H9 (cell line): Measurements from ENCODE around the gene PRH2. TPM values are rescaled to one million over a fixed set of nuclear protein-coding genes. Genes with fewer than 3 reads are reported as not detected.

Source experiments
- DNase-seq: peaks from one replicate; pipeline ENCODE4 v3.0.0-alpha.2; 2017
- H2AFZ ChIP-seq: one replicate; pipeline ENCODE4 v1.6.1; 2013; ENCODE audit warnings: mild to moderate bottlenecking, low read length, control low read depth, moderate library complexity
- H2AK5ac ChIP-seq: 2 replicates; pipeline ENCODE4 v1.6.1; 2013; ENCODE audit warnings: low read length, control low read depth, mixed read lengths; ENCODE audit not compliant: insufficient read length
- H2BK120ac ChIP-seq: one replicate; pipeline ENCODE4 v1.6.1; 2013; ENCODE audit warnings: low read depth, mild to moderate bottlenecking, low read length, control low read depth, inconsistent platforms; ENCODE audit not compliant: poor library complexity, severe bottlenecking
- H2BK12ac ChIP-seq: 2 replicates; pipeline ENCODE4 v1.6.1; 2013; ENCODE audit warnings: low read length, control low read depth, mixed read lengths, low read depth; ENCODE audit not compliant: insufficient read length
- H2BK15ac ChIP-seq: 2 replicates; pipeline ENCODE4 v1.6.1; 2013; ENCODE audit warnings: low read depth, low read length, control low read depth
- H2BK20ac ChIP-seq: one replicate; pipeline ENCODE4 v1.6.1; 2013; ENCODE audit warnings: low read depth, mild to moderate bottlenecking, low read length, control low read depth, inconsistent platforms; ENCODE audit not compliant: poor library complexity, severe bottlenecking
- H2BK5ac ChIP-seq: 2 replicates; pipeline ENCODE4 v1.6.1; 2013; ENCODE audit warnings: low read length, control low read depth, mixed read lengths; ENCODE audit not compliant: insufficient read length
- H3K14ac ChIP-seq: 2 replicates; pipeline ENCODE4 v1.6.1; 2013; ENCODE audit warnings: low read length, control low read depth; ENCODE audit not compliant: insufficient read depth
- H3K18ac ChIP-seq: 2 replicates; pipeline ENCODE4 v1.6.1; 2013; ENCODE audit warnings: low read depth, mild to moderate bottlenecking, mixed read lengths, low read length, control low read depth; ENCODE audit not compliant: insufficient read length
- H3K23ac ChIP-seq: 2 replicates; pipeline ENCODE4 v1.6.1; 2013; ENCODE audit warnings: low read length, control low read depth, mixed read lengths, low read depth; ENCODE audit not compliant: insufficient read length
- H3K23me2 ChIP-seq: 2 replicates; pipeline ENCODE4 v1.6.1; 2013; ENCODE audit warnings: low read depth, mild to moderate bottlenecking, mixed read lengths, low read length, control low read depth; ENCODE audit not compliant: insufficient read length, poor library complexity, severe bottlenecking
- H3K27ac ChIP-seq: 2 replicates; pipeline ENCODE4 v1.5.1; 2013; ENCODE audit warnings: low read length, control low read depth, mixed read lengths, low read depth; ENCODE audit not compliant: insufficient read length
- H3K27me3 ChIP-seq: 2 replicates; pipeline ENCODE4 v1.6.1; 2013; ENCODE audit warnings: low read length, control low read depth, inconsistent platforms; ENCODE audit not compliant: insufficient read depth
- H3K4ac ChIP-seq: 2 replicates; pipeline ENCODE4 v1.6.1; 2013; ENCODE audit warnings: low read depth, mild to moderate bottlenecking, control low read depth, inconsistent platforms, low read length, moderate library complexity
- H3K4me1 ChIP-seq: 2 replicates; pipeline ENCODE4 v1.6.1; 2013; ENCODE audit warnings: low read length, control low read depth, inconsistent platforms; ENCODE audit not compliant: insufficient read depth
- H3K4me2 ChIP-seq: 2 replicates; pipeline ENCODE4 v1.6.1; 2013; ENCODE audit warnings: low read length, control low read depth, mixed read lengths; ENCODE audit not compliant: insufficient read length, insufficient read depth
- H3K56ac ChIP-seq: 2 replicates; pipeline ENCODE4 v1.6.1; 2013; ENCODE audit warnings: low read depth, mild to moderate bottlenecking, mixed read lengths, low read length, control low read depth; ENCODE audit not compliant: insufficient read length
- H3K79me1 ChIP-seq: 2 replicates; pipeline ENCODE4 v1.6.1; 2013; ENCODE audit warnings: low read depth, mild to moderate bottlenecking, moderate library complexity, low read length, control low read depth, inconsistent platforms; ENCODE audit not compliant: insufficient read depth, poor library complexity, severe bottlenecking
- H3K79me2 ChIP-seq: 2 replicates; pipeline ENCODE4 v1.6.1; 2013; ENCODE audit warnings: low read length, control low read depth, inconsistent platforms; ENCODE audit not compliant: insufficient read depth
- H3K9ac ChIP-seq: 2 replicates; pipeline ENCODE4 v1.6.1; 2013; ENCODE audit warnings: low read length, control low read depth, mixed read lengths; ENCODE audit not compliant: insufficient read length; ENCODE audit errors: extremely low read depth
- H3K9me3 ChIP-seq: one replicate; pipeline ENCODE4 v1.6.1; 2013; ENCODE audit warnings: low read depth, low read length, inconsistent platforms; ENCODE audit not compliant: control insufficient read depth
- H3T11ph ChIP-seq: one replicate; pipeline ENCODE4 v1.6.1; 2013; ENCODE audit warnings: mild to moderate bottlenecking, low read length, control low read depth, inconsistent platforms
- H4K20me1 ChIP-seq: one replicate; pipeline ENCODE4 v1.6.1; 2013; ENCODE audit not compliant: control insufficient read depth, insufficient read length, insufficient read depth
- H4K5ac ChIP-seq: 2 replicates; pipeline ENCODE4 v1.6.1; 2013; ENCODE audit warnings: low read depth, mild to moderate bottlenecking, mixed read lengths, low read length, control low read depth; ENCODE audit not compliant: insufficient read length
- H4K8ac ChIP-seq: replicated peaks from 2 replicates; pipeline ENCODE4 v1.6.1; 2013; ENCODE audit warnings: low read length, control low read depth, mixed read lengths, low read depth; ENCODE audit not compliant: insufficient read length
- H4K91ac ChIP-seq: 2 replicates; pipeline ENCODE4 v1.6.1; 2013; ENCODE audit warnings: low read depth, mild to moderate bottlenecking, moderate library complexity, mixed read lengths, low read length, control low read depth; ENCODE audit not compliant: insufficient read length
- H3K27ac Mint-ChIP-seq, 3 experiments: 2 replicates in 2 of 3; 3 replicates in 1 of 3; pipeline ENCODE4 v1.8.0; 2020 to 2021; ENCODE audit warnings: mixed read lengths in 3 of 3, mild to moderate bottlenecking in 1 of 3, moderate library complexity in 1 of 3
- H3K27me3 Mint-ChIP-seq: 2 replicates; pipeline ENCODE4 v1.8.0; 2021; ENCODE audit warnings: low read depth, mild to moderate bottlenecking, moderate library complexity, mixed read lengths
- H3K36me3 Mint-ChIP-seq, 3 experiments: 2 replicates in 2 of 3; 3 replicates in 1 of 3; pipeline ENCODE4 v1.8.0; 2020 to 2021; ENCODE audit warnings: low read depth in 3 of 3, mixed read lengths in 3 of 3; ENCODE audit not compliant: insufficient read depth in 1 of 3
- H3K4me1 Mint-ChIP-seq, 2 experiments: 2 replicates each; pipeline ENCODE4 v1.8.0; 2020; ENCODE audit warnings: mixed read lengths in 2 of 2
- H3K4me3 Mint-ChIP-seq, 2 experiments: 2 replicates in 1 of 2; 3 replicates in 1 of 2; pipeline ENCODE4 v1.8.0; 2020 to 2021; ENCODE audit warnings: mild to moderate bottlenecking in 2 of 2, mixed read lengths in 2 of 2, moderate library complexity in 1 of 2
- H3K9me3 Mint-ChIP-seq, 2 experiments: 2 replicates in 1 of 2; 3 replicates in 1 of 2; pipeline ENCODE4 v1.8.0; 2020; ENCODE audit warnings: mild to moderate bottlenecking in 2 of 2, mixed read lengths in 2 of 2, moderate library complexity in 1 of 2
- CTCF ChIP-seq: fragments of 200-600 bp; sonication (generic); conservative IDR thresholded peaks from 3 replicates; pipeline ENCODE4 v1.8.0; 2021; ENCODE audit warnings: antibody characterized with exemption, mild to moderate bottlenecking
- WGBS: extraction: QIAGEN DNeasy Blood & Tissue Kit; methylation state at CpG from one replicate; pipeline ENCODE4 v1.1.7; 2013; ENCODE audit warnings: missing lambda C conversion rate, low lambda C conversion rate, mixed read lengths; ENCODE audit not compliant: insufficient read length; ENCODE audit errors: extremely low coverage; 5-methylcytosine and 5-hydroxymethylcytosine counted together
- total RNA-seq: library from RNA; stranded (reverse); gene quantifications from 2 replicates; pipeline ENCODE4 v1.2.1, GENCODE V29; 2021

PRH2 gene
- total RNA-seq, 1 experiment from 2014 or later = not detected

GRCh38 chr12:10891937-10892336, 37.1 kb upstream of the PRH2 start:
- no peak overlapping the region for H2AFZ ChIP-seq
- no peak for DNase-seq
- H3K18ac ChIP-seq = no peak overlapping the region
- Mint-ChIP-seq H3K4me3 (no peak overlapping the region), H3K27ac (no peak overlapping the region), H3K4me1 (peaks cover 11 to 16% of the 10 kb centered on the region in 2 experiments), H3K9me3 (no peaks in the 10 kb centered on the region), H3K36me3 (no peaks in the 10 kb centered on the region), H3K27me3 (no peaks in the 10 kb centered on the region)
- H3K4me2 ChIP-seq = no peak overlapping the region
- H3K79me1 ChIP-seq = no peaks in the 10 kb centered on the region
- no peaks in the 10 kb centered on the region for H3K9me3 ChIP-seq
- no peak overlapping the region for H4K91ac ChIP-seq
- no peak overlapping the region for H3K9ac ChIP-seq
- no peak overlapping the region for H4K8ac ChIP-seq
- no peaks in the 10 kb centered on the region for H3K23me2 ChIP-seq
- H2BK5ac ChIP-seq = no peak overlapping the region
- no peaks in the 10 kb centered on the region for H3K27me3 ChIP-seq
- no peak overlapping the region for H3K27ac ChIP-seq
- H3K23ac ChIP-seq = no peak overlapping the region
- H3K4me1 ChIP-seq = no peaks in the 10 kb centered on the region
- TF ChIP-seq CTCF = no peak
- H2BK15ac ChIP-seq = no peak overlapping the region
- WGBS = no CpG with 5 or more reads among the region's 2 CpGs
- no peak overlapping the region for H2BK12ac ChIP-seq
- H3K4ac ChIP-seq = no peak overlapping the region
- no peak overlapping the region for H2AK5ac ChIP-seq
- no peak overlapping the region for H3K56ac ChIP-seq
- H4K5ac ChIP-seq = no peak overlapping the region
- H2BK120ac ChIP-seq = no peak overlapping the region
- no peak overlapping the region for H3K14ac ChIP-seq
- no peak overlapping the region for H2BK20ac ChIP-seq
- no peaks in the 10 kb centered on the region for H3K79me2 ChIP-seq
- H3T11ph ChIP-seq = no peak overlapping the region
- no peaks in the 10 kb centered on the region for H4K20me1 ChIP-seq
